ENCODE measurements around the gene TMEM52B. TPM values are rescaled to one million over a fixed set of nuclear protein-coding genes. Genes with fewer than 3 reads are reported as not detected.

TMEM52B gene
- total RNA-seq, result 0.97 to 1.6 TPM (median 1.1 TPM) in 3 replicates

DNA sequence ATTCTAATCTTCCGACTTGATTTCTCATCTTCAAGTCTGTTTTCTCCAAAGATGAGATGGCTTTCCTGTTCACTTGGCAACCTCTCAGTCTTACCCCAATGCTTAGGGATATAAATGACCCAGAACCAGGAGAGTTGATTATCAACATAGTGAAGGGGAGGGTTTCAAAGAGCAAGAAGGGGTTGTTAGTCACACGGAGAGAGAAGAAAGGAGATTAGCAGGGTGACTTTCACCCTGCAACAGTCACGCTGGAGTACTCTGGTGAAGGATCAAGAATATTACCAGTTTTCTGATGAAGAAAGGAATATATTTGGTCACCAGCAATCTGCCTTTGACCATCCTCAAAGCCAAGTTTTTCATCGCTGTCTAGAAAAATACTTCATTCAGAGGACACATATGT, at the start of gene TMEM52B:
TSS of gene TMEM52B (plus strand) at position 212 of the 400 bp plus-strand sequence. CDS start 543 bp downstream, outside the sequence.
- Mint-ChIP-seq H3K27ac (peak within 1 kb of the TSS; percentile 89), H3K4me3 (peak within 1 kb of the TSS; percentile 1), H3K27me3 (ENCODE audit: low read depth) (no peaks in the 10 kb centered on the region), H3K36me3 (no peaks in the 10 kb centered on the region), H3K4me1 (peaks cover 46% of the 10 kb centered on the region), H3K9me3 (no peaks in the 10 kb centered on the region)
- TF ChIP-seq, protein P1, sequence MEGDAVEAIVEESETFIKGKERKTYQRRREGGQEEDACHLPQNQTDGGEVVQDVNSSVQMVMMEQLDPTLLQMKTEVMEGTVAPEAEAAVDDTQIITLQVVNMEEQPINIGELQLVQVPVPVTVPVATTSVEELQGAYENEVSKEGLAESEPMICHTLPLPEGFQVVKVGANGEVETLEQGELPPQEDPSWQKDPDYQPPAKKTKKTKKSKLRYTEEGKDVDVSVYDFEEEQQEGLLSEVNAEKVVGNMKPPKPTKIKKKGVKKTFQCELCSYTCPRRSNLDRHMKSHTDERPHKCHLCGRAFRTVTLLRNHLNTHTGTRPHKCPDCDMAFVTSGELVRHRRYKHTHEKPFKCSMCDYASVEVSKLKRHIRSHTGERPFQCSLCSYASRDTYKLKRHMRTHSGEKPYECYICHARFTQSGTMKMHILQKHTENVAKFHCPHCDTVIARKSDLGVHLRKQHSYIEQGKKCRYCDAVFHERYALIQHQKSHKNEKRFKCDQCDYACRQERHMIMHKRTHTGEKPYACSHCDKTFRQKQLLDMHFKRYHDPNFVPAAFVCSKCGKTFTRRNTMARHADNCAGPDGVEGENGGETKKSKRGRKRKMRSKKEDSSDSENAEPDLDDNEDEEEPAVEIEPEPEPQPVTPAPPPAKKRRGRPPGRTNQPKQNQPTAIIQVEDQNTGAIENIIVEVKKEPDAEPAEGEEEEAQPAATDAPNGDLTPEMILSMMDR (IDR thresholded peaks at IDR 0.05; ENCODE audit: unreplicated experiment), result no peak
- no peak for DNase-seq (ENCODE audit: low spot score in 2 of 2, unreplicated experiment in 2 of 2)

DNA sequence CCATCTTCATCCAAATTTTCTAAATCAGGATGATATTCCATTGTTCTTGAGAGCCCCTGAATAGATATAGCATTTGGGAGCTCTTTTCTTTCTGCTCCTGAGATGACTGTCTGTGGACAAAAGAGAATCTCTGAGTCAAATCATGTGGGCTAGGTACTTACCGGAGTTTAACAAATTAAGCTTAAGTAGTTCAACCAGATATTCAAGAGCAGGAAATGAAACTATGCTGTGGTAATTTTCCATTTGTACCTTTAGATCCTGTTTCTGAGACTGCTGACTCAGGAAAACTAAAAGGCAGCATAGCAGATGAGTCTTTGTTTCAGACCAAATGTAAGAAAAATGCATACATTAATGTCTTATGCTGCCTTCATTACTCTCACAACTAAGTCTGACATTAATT, 48.8 kb upstream of the TMEM52B start, which contains the start of gene CLEC7A:
TSS of gene CLEC7A (minus strand) at position 158 of the 400 bp plus-strand sequence. CDS start at position 41, 117 bp downstream.
- no peak within 1 kb of the TSS for H3K4me3 Mint-ChIP-seq
- no peak within 1 kb of the TSS for H3K27ac Mint-ChIP-seq
- H3K9me3 Mint-ChIP-seq, result no peaks in the 10 kb centered on the region
- H3K4me1 Mint-ChIP-seq, result peaks cover 15% of the 10 kb centered on the region
- no peaks in the 10 kb centered on the region for H3K27me3 Mint-ChIP-seq (ENCODE audit: low read depth)
- H3K36me3 Mint-ChIP-seq, result no peaks in the 10 kb centered on the region
- DNase-seq (ENCODE audit: low spot score in 2 of 2, unreplicated experiment in 2 of 2), result no peak
- TF ChIP-seq, protein P1 (IDR thresholded peaks at IDR 0.05; ENCODE audit: unreplicated experiment), result no peak

DNA sequence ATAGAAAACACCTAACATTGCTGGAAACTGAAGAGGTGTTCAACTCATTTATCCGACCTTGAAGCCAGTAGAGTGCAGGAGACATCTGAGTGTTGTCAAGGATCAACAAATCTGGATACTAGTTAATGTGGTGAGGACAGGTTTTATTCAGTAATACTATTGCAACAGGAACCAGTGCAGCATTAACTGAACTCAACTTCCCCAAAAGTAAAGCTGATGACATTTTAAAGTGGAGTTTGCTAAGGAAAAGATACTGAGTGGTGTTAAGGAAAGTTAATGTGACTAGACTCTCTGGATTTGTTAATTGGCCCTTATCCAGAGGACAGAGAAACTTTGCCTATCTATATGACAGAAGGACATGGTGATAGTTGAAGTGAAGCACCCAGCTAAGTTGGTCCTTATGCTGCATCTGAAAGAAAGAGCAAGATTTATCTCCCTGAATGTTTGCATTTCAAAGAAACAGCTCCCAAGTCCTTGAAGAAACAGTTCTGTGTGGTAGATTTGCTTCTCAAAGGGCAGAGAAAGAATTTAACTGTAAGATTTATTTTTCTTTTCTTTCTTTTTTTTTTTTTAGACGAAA, 47.6 kb upstream of the TMEM52B start:
- no peak overlapping the region for H3K27ac Mint-ChIP-seq
- peaks cover 15% of the 10 kb centered on the region for H3K4me1 Mint-ChIP-seq
- no peaks in the 10 kb centered on the region for H3K27me3 Mint-ChIP-seq (ENCODE audit: low read depth)
- DNase-seq (ENCODE audit: low spot score in 2 of 2, unreplicated experiment in 2 of 2), result no peak
- no peaks in the 10 kb centered on the region for H3K9me3 Mint-ChIP-seq
- TF ChIP-seq, protein P1 (IDR thresholded peaks at IDR 0.05; ENCODE audit: unreplicated experiment), result no peak
- H3K4me3 Mint-ChIP-seq, result no peak overlapping the region
- no peaks in the 10 kb centered on the region for H3K36me3 Mint-ChIP-seq

- DNase-seq (ENCODE audit: low spot score in 2 of 2, unreplicated experiment in 2 of 2), result no peak
- H3K4me1 Mint-ChIP-seq, result peaks cover 15% of the 10 kb centered on the region
- H3K27me3 Mint-ChIP-seq (ENCODE audit: low read depth), result no peaks in the 10 kb centered on the region
- TF ChIP-seq, protein P1 (IDR thresholded peaks at IDR 0.05; ENCODE audit: unreplicated experiment), result no peak
- H3K27ac Mint-ChIP-seq, result no peak overlapping the region
- no peaks in the 10 kb centered on the region for H3K36me3 Mint-ChIP-seq
- no peak overlapping the region for H3K4me3 Mint-ChIP-seq
- H3K9me3 Mint-ChIP-seq, result no peaks in the 10 kb centered on the region
Observed at GRCh38 chr12:10132850-10133370, 45.9 kb upstream of the TMEM52B start.

GRCh38 chr12:10135126-10135525, 43.7 kb upstream of the TMEM52B start:
- no peak for DNase-seq (ENCODE audit: low spot score in 2 of 2, unreplicated experiment in 2 of 2)
- no peaks in the 10 kb centered on the region for H3K9me3 Mint-ChIP-seq
- H3K27ac Mint-ChIP-seq, result no peak overlapping the region
- no peaks in the 10 kb centered on the region for H3K27me3 Mint-ChIP-seq (ENCODE audit: low read depth)
- no peaks in the 10 kb centered on the region for H3K36me3 Mint-ChIP-seq
- TF ChIP-seq, protein P1 (IDR thresholded peaks at IDR 0.05; ENCODE audit: unreplicated experiment), result no peak
- no peak overlapping the region for H3K4me3 Mint-ChIP-seq
- H3K4me1 Mint-ChIP-seq, result peaks cover 14% of the 10 kb centered on the region
